Measurements from ENCODE around the gene PDCL2. TPM values are rescaled to one million over a fixed set of nuclear protein-coding genes. Genes with fewer than 3 reads are reported as not detected.

The PDCL2 gene
- total and polyA plus RNA-seq, 9 of the 15 experiments (the other 6 are each of a cell fraction or from before 2014, with no cell fraction given), result 0.62 to 2.5 (median 1.2) TPM

DNA sequence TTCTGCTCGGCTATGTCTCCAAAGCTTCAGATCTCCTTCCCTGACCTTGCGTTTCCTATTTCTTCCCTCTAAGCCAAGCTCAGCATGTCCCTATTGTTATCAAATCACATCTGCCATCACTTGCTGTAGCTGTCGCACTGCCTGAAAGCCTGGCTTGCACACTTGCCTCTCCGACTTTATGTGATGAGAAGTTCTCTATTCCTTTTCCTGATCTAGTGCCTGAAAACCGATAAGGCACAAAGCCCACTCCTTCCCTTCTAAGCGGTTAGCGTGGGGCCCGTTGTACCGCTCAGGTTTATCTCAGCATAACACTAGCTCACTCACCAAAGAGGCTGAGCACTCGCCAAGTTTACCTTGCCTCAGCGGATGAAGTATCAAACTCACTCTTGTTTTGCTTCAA, 43.2 kb upstream of the PDCL2 start (continued):
- TF ChIP-seq CHD7 (IDR thresholded peaks at IDR 0.05; ENCODE audit: low read depth, low read length), result no peak
- TF ChIP-seq ZNF324 (CRISPR knock-in tag; IDR thresholded peaks at IDR 0.05), result no peak
- TF ChIP-seq CAMTA2 (CRISPR knock-in tag; conservative IDR thresholded peaks at IDR 0.05), result no peak
- TF ChIP-seq, protein P1, sequence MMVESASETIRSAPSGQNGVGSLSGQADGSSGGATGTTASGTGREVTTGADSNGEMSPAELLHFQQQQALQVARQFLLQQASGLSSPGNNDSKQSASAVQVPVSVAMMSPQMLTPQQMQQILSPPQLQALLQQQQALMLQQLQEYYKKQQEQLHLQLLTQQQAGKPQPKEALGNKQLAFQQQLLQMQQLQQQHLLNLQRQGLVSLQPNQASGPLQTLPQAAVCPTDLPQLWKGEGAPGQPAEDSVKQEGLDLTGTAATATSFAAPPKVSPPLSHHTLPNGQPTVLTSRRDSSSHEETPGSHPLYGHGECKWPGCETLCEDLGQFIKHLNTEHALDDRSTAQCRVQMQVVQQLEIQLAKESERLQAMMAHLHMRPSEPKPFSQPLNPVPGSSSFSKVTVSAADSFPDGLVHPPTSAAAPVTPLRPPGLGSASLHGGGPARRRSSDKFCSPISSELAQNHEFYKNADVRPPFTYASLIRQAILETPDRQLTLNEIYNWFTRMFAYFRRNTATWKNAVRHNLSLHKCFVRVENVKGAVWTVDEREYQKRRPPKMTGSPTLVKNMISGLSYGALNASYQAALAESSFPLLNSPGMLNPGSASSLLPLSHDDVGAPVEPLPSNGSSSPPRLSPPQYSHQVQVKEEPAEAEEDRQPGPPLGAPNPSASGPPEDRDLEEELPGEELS (CRISPR knock-in tag; IDR thresholded peaks at IDR 0.05; ENCODE audit: borderline replicate concordance), result no peak
- no peak for TF ChIP-seq NCOA2 (IDR thresholded peaks at IDR 0.05; ENCODE audit: partially characterized antibody in 2 of 2)
- no peak for TF ChIP-seq RBBP5 (IDR thresholded peaks at IDR 0.05; ENCODE audit: borderline replicate concordance, insufficient read depth, low read length, poor library complexity, severe bottlenecking)
- TF ChIP-seq IRF2 (CRISPR knock-in tag; IDR thresholded peaks at IDR 0.05), result no peak
- no peak for TF ChIP-seq ZNF184 (CRISPR knock-in tag; IDR thresholded peaks at IDR 0.05)
- no peak for TF ChIP-seq SMARCB1 (IDR thresholded peaks at IDR 0.05; ENCODE audit: insufficient read length, low read depth)
- no peak for TF ChIP-seq FOXK1 (CRISPR knock-in tag; IDR thresholded peaks at IDR 0.05; ENCODE audit: borderline replicate concordance)
- TF ChIP-seq CTBP1 (IDR thresholded peaks at IDR 0.05; ENCODE audit: borderline replicate concordance), result peak; percentile 59; the same call in 1 of the 2 replicates
- TF ChIP-seq MXI1 (IDR thresholded peaks at IDR 0.05; ENCODE audit: low read depth, low read length), result no peak
- TF ChIP-seq HOMEZ (CRISPR knock-in tag; IDR thresholded peaks at IDR 0.05), result no peak
- TF ChIP-seq TCF7L2 (IDR thresholded peaks at IDR 0.05; ENCODE audit: low read depth, low read length), result no peak

Measured in K562 (cell line).